VCaP (cell line): Measurements from ENCODE around the gene RTP5.
"Not testable (repeated sequence)": the region's sequence is repeated elsewhere in the genome, so short reads cannot be mapped to it uniquely, and the experiment has no call there.

Source experiments
- H3K27ac ChIP-seq: fragments of 450-650 bp; 2 replicates; pipeline ENCODE4 v1.5.1; 2017
- CTCF ChIP-seq: fragments of 450-650 bp; conservative IDR thresholded peaks from 2 replicates; pipeline ENCODE4 v1.5.1; 2017; ENCODE audit warnings: mild to moderate bottlenecking, moderate library complexity

Gene RTP5

GRCh38 chr2:241913703-241914102 lies 44.2 kb downstream of the RTP5 start:
- TF ChIP-seq CTCF, result no peak
- H3K27ac ChIP-seq, result no peak overlapping the region

GRCh38 chr2:241914542-241914941 lies 45.0 kb downstream of the RTP5 start:
- TF ChIP-seq CTCF, result no peak
- no peak overlapping the region for H3K27ac ChIP-seq

GRCh38 chr2:241921631-241922030 lies 52.1 kb downstream of the RTP5 start:
- not testable (repeated sequence) for H3K27ac ChIP-seq

GRCh38 chr2:241922411-241922810 lies 52.9 kb downstream of the RTP5 start:
- no peak overlapping the region for H3K27ac ChIP-seq
- TF ChIP-seq CTCF, result no peak

GRCh38 chr2:241922816-241923601 lies 53.5 kb downstream of the RTP5 start:
- H3K27ac ChIP-seq, result not testable (repeated sequence)
